GM18858 (cell line): Measurements from ENCODE around the gene OR51E1.

Experiments
- ATAC-seq: cut with Tn5 transposase; IDR thresholded peaks from one replicate; pipeline ENCODE4 v1.9.1; 2021; ENCODE audit not compliant: unreplicated experiment

OR51E1 gene

GRCh38 chr11:4704790-4705334 is 61.1 kb downstream of the OR51E1 start:
- ATAC-seq, result no peak
